Measurements from ENCODE around the gene ENKUR.

ENKUR gene

DNA sequence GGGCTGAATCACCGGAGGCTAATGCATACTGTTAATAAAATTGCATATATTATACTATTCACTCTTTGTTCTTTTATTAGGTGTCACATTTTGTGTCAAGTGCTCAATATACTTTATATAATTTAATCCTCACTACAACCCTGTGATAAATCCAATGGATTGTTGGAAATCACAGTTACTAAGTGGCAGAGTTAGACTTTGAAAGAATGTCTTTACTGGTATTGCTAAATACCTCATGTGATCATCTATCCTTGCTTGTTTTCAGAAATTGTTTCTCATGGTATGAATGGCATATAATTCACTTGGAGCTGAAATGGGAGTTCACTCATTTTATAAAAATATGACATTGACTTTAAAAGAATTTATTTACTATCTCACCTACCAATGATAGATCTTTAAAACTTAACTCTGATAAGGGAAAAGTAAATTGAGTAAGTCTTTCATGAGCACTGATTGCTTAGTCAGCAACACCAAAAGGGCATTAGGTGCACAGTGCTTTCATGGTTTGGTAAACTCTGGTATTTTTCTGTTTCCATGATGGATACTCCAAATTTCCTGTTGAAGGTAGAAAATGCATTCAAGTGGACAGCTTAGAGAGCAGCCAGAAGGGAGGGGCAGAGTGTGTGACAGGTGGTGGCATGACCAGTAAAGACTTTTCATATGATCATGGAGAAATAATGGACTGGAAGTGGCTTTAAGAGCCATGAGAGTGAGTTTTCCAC is 22.6 kb downstream of the ENKUR start:
- H3K9me3 ChIP-seq (ENCODE audit: insufficient read depth, low read length), result no peaks in the 10 kb centered on the region
- H3K36me3 ChIP-seq (replicated peaks; ENCODE audit: low read depth, low read length), result no peaks in the 10 kb centered on the region
- H3K4me1 ChIP-seq (ENCODE audit: low read length), result no peaks in the 10 kb centered on the region
- H2AFZ ChIP-seq (ENCODE audit: low read depth, low read length), result no peak overlapping the region
- no peaks in the 10 kb centered on the region for H3K79me2 ChIP-seq (ENCODE audit: low read length)
- H4K20me1 ChIP-seq (ENCODE audit: insufficient read depth, low read length), result no peaks in the 10 kb centered on the region
- no peak overlapping the region for H3K4me2 ChIP-seq (ENCODE audit: low read length)
- H3K27me3 ChIP-seq (ENCODE audit: low read depth, low read length), result no peaks in the 10 kb centered on the region
- TF ChIP-seq, protein P1, sequence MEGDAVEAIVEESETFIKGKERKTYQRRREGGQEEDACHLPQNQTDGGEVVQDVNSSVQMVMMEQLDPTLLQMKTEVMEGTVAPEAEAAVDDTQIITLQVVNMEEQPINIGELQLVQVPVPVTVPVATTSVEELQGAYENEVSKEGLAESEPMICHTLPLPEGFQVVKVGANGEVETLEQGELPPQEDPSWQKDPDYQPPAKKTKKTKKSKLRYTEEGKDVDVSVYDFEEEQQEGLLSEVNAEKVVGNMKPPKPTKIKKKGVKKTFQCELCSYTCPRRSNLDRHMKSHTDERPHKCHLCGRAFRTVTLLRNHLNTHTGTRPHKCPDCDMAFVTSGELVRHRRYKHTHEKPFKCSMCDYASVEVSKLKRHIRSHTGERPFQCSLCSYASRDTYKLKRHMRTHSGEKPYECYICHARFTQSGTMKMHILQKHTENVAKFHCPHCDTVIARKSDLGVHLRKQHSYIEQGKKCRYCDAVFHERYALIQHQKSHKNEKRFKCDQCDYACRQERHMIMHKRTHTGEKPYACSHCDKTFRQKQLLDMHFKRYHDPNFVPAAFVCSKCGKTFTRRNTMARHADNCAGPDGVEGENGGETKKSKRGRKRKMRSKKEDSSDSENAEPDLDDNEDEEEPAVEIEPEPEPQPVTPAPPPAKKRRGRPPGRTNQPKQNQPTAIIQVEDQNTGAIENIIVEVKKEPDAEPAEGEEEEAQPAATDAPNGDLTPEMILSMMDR (IDR thresholded peaks at IDR 0.05; ENCODE audit: low read depth, low read length), result no peak
- no peak for TF ChIP-seq EZH2phosphoT487 (IDR thresholded peaks at IDR 0.05; ENCODE audit: low read depth)
- H3K9ac ChIP-seq (ENCODE audit: low read length), result no peak overlapping the region
- no peak overlapping the region for H3K27ac ChIP-seq (ENCODE audit: low read length)
- H3K4me3 ChIP-seq (ENCODE audit: low read length), result no peak overlapping the region

- Histone ChIP-seq H3K9me3 (ENCODE audit: insufficient read depth, low read length) (no peaks in the 10 kb centered on the region), H3K4me2 (ENCODE audit: low read length) (no peak overlapping the region), H3K27ac (ENCODE audit: low read length) (no peak overlapping the region), H4K20me1 (ENCODE audit: insufficient read depth, low read length) (no peaks in the 10 kb centered on the region), H3K9ac (ENCODE audit: low read length) (no peak overlapping the region), H2AFZ (ENCODE audit: low read depth, low read length) (no peak overlapping the region), H3K4me3 (ENCODE audit: low read length) (no peak overlapping the region), H3K27me3 (ENCODE audit: low read depth, low read length) (no peaks in the 10 kb centered on the region), H3K36me3 (replicated peaks; ENCODE audit: low read depth, low read length) (no peaks in the 10 kb centered on the region), H3K4me1 (ENCODE audit: low read length) (no peaks in the 10 kb centered on the region), H3K79me2 (ENCODE audit: low read length) (no peaks in the 10 kb centered on the region)
- TF ChIP-seq, protein P1 (IDR thresholded peaks at IDR 0.05; ENCODE audit: low read depth, low read length), result no peak
- no peak for TF ChIP-seq EZH2phosphoT487 (IDR thresholded peaks at IDR 0.05; ENCODE audit: low read depth)
Measured at GRCh38 chr10:24992512-24993133, 23.3 kb downstream of the ENKUR start.

DNA sequence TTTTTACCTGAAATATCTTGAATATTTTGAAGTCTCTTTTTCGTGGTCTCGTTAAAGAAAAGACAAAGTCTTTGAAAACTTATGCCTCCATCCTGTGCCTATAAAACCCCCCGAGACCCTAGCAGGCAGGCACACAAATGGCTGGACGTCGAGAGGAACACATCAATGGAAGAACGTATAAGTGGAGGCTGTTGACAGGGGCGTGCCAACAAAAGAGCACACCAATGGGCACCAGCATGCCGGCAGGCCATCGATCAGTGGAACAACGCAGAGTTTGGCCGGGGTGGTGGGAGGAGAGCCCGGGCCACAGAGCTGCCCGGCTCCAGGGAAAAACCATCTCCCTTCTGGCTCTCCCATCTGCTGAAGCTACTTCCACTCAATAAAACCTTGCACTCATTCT is 24.7 kb downstream of the ENKUR start:
- Histone ChIP-seq H3K9me3 (ENCODE audit: insufficient read depth, low read length) (no peaks in the 10 kb centered on the region), H3K36me3 (replicated peaks; ENCODE audit: low read depth, low read length) (no peaks in the 10 kb centered on the region), H4K20me1 (ENCODE audit: insufficient read depth, low read length) (no peaks in the 10 kb centered on the region), H3K79me2 (ENCODE audit: low read length) (no peaks in the 10 kb centered on the region), H3K4me2 (ENCODE audit: low read length) (no peak overlapping the region), H3K4me1 (ENCODE audit: low read length) (no peaks in the 10 kb centered on the region), H3K4me3 (ENCODE audit: low read length) (no peak overlapping the region), H3K27me3 (ENCODE audit: low read depth, low read length) (no peaks in the 10 kb centered on the region), H3K9ac (ENCODE audit: low read length) (no peak overlapping the region), H2AFZ (ENCODE audit: low read depth, low read length) (no peak overlapping the region), H3K27ac (ENCODE audit: low read length) (no peak overlapping the region)
- TF ChIP-seq, protein P1 (IDR thresholded peaks at IDR 0.05; ENCODE audit: low read depth, low read length), result no peak
- no peak for TF ChIP-seq EZH2phosphoT487 (IDR thresholded peaks at IDR 0.05; ENCODE audit: low read depth)

- Histone ChIP-seq H3K27me3 (ENCODE audit: low read depth, low read length) (no peaks in the 10 kb centered on the region), H4K20me1 (ENCODE audit: insufficient read depth, low read length) (no peaks in the 10 kb centered on the region)
Measured at GRCh38 chr10:24989867-24990266, 26.1 kb downstream of the ENKUR start.

More at GRCh38 chr10:24989867-24990266, 26.1 kb downstream of the ENKUR start:
- H3K9me3 ChIP-seq (ENCODE audit: insufficient read depth, low read length), result no peaks in the 10 kb centered on the region
- no peaks in the 10 kb centered on the region for H3K79me2 ChIP-seq (ENCODE audit: low read length)
- no peaks in the 10 kb centered on the region for H3K36me3 ChIP-seq (replicated peaks; ENCODE audit: low read depth, low read length)
- TF ChIP-seq, protein P1 (IDR thresholded peaks at IDR 0.05; ENCODE audit: low read depth, low read length), result peak; percentile 13; the same call in 1 of the 2 replicates
- no peak for TF ChIP-seq EZH2phosphoT487 (IDR thresholded peaks at IDR 0.05; ENCODE audit: low read depth)
- H3K4me3 ChIP-seq (ENCODE audit: low read length), result no peak overlapping the region
- H3K4me1 ChIP-seq (ENCODE audit: low read length), result no peaks in the 10 kb centered on the region
- H3K9ac ChIP-seq (ENCODE audit: low read length), result no peak overlapping the region
- no peak overlapping the region for H2AFZ ChIP-seq (ENCODE audit: low read depth, low read length)
- H3K27ac ChIP-seq (ENCODE audit: low read length), result no peak overlapping the region
- no peak overlapping the region for H3K4me2 ChIP-seq (ENCODE audit: low read length)
